Measurements from ENCODE around the gene IDH3A.
A peak's percentile ranks its signal among the peaks of the same experiment; 100 is the strongest.

IDH3A gene

GRCh38 chr15:78203346-78204225, 54.4 kb downstream of the IDH3A start:
- Mint-ChIP-seq H3K9me3 (no peaks in the 10 kb centered on the region), H3K4me3 (no peak overlapping the region), H3K27me3 (no peaks in the 10 kb centered on the region), H3K4me1 (no peaks in the 10 kb centered on the region), H3K36me3 (no peaks in the 10 kb centered on the region), H3K27ac (peak overlapping the region; percentile 23)

- Mint-ChIP-seq H3K36me3 (no peaks in the 10 kb centered on the region), H3K4me3 (no peak overlapping the region), H3K27me3 (no peaks in the 10 kb centered on the region), H3K4me1 (no peaks in the 10 kb centered on the region), H3K27ac (no peak overlapping the region), H3K9me3 (no peaks in the 10 kb centered on the region)
Observed at GRCh38 chr15:78204351-78205309, 55.5 kb downstream of the IDH3A start.

DNA sequence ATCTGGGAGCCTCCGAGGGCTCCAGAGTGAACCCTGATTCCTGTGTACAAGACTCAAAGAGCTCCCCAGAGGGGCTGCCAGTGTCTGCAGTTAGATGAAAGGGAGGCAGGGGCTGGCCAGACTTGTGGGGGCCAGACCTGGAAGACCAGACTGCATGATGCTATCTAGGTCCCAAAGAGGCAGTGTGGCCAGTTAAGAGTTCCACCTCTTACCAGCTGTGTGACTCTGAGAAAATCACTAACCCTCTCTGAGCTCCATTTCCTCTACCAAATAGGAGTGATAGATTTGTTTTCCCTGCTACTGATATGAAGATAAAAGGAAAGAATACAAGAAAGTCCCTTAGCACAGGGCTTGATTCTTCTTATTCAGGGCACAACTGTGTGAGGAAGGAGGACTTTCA, 56.2 kb downstream of the IDH3A start:
- Mint-ChIP-seq H3K27ac (no peak overlapping the region), H3K4me3 (no peak overlapping the region), H3K4me1 (no peaks in the 10 kb centered on the region), H3K27me3 (no peaks in the 10 kb centered on the region), H3K9me3 (no peaks in the 10 kb centered on the region), H3K36me3 (no peaks in the 10 kb centered on the region)

DNA sequence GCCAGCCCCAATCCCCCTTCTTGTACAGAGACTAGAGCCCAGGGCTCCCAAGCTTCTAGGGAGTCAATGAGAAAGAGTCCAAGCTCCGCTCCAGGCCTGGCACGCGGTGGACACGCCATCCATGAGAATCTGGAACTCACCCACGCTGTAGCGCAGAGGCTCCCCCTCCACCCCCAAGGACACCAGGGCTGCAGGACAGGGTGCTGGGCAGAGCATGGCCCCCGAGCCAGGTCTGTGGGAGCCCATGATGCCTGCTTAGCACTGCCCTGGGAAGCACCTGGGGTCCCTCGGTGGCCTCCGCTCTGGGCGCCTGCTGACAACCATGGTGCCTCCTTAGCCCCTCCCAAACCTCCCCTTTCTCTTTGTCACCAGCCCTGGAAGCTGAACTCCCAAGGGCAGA, 56.7 kb downstream of the IDH3A start:
- Mint-ChIP-seq H3K36me3 (no peaks in the 10 kb centered on the region), H3K27me3 (no peaks in the 10 kb centered on the region), H3K4me1 (no peaks in the 10 kb centered on the region), H3K4me3 (no peak overlapping the region), H3K9me3 (no peaks in the 10 kb centered on the region), H3K27ac (no peak overlapping the region)

DNA sequence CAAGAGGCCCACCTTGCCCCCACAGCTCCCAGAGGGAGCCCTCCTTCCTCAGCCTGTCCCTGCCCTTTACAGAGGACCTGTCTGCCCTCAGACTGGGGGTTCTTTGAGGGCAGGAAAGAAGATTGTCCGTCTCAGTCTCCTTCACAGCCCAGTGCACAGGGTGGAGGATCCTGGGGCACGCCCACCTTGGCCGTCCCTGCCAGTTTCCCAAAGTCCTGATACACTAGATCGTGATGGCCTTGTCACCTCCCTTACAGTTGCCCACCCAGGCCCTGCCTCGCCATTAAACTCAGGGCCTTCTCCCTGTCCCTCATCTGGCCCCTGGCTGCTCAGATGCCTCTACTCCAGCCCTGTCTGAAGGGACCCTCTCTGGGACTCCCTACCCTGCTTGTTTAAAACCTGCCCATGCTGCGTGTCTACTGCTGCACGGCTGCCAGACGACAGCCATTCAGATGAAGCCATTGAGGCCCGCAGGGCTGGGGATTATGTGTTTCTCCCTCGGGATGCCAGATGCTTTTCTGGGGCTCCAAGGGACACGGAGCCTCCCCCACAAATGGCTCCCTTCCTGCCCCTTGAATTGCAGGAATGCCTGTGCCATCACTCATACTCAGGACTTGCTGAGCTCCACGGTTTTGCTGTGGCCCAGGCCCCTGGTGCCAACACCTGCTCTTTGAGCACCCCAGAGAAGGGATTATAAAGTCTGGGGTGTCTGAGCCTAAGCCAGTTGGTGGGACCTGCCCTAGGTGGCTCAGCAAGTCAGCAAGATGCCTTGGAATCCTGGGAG, 57.4 kb downstream of the IDH3A start:
- Mint-ChIP-seq H3K4me1 (no peaks in the 10 kb centered on the region), H3K9me3 (no peaks in the 10 kb centered on the region), H3K36me3 (no peaks in the 10 kb centered on the region), H3K27me3 (no peaks in the 10 kb centered on the region), H3K27ac (no peak overlapping the region), H3K4me3 (no peak overlapping the region)

DNA sequence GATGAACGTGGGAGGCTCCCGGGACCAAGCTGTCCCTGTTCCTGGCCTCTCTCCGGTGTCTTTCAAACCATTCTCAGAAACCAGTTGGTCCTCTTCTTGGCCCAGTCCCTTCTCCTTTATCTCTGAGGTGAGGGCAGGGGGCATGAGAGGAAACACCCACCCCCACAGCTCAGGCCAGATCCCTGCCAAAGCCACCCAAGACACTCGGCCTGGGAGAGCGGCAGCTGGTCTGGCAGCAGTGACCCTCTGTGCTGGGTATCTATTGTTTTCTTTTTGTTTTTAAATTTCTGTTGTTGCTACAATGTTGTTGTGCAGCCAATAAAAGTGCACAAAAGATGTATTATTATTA, 57.9 kb downstream of the IDH3A start:
- Mint-ChIP-seq H3K9me3 (no peaks in the 10 kb centered on the region), H3K36me3 (no peaks in the 10 kb centered on the region), H3K4me3 (no peak overlapping the region), H3K27me3 (no peaks in the 10 kb centered on the region), H3K4me1 (no peaks in the 10 kb centered on the region), H3K27ac (no peak overlapping the region)

DNA sequence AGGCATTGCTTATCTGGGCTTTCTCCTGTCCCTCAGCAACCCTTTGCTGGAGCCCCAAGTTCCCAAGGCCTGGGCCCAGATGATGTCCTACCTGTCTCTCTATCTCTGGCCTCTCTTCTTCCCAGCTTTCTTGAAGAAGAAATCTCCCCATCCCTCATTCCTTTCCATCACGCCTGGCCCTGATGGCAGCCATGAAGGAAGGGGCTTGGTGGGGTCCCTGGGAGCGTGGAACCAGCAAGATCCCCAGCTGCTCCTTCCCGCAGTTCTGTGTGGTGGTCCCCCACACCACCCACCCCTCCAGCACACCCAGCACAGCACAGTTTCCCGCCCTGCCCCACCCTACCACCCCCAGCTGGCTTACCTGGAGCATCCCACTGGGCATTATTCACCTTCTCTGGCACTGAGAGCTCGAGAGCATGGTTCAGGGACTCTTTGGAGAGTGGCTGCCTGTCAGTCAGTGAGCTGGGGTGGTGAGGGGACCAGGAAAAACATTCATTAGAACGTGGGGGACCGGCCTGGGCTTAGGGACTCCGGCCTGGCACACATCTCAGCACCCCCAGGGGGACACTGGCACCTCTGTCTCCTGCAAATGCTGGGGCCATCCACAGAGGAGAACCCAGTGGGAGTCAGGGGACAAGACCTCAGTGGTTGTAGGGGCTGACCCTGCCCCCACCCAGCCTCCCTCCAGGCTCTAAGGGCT, 58.6 kb downstream of the IDH3A start:
- Mint-ChIP-seq H3K27me3 (no peaks in the 10 kb centered on the region), H3K27ac (no peak overlapping the region), H3K4me3 (no peak overlapping the region), H3K9me3 (no peaks in the 10 kb centered on the region), H3K4me1 (no peaks in the 10 kb centered on the region), H3K36me3 (no peaks in the 10 kb centered on the region)

GRCh38 chr15:78208341-78208844, 59.2 kb downstream of the IDH3A start:
- no peaks in the 10 kb centered on the region for H3K4me1 Mint-ChIP-seq
- no peaks in the 10 kb centered on the region for H3K27me3 Mint-ChIP-seq
- no peak overlapping the region for H3K4me3 Mint-ChIP-seq
- no peaks in the 10 kb centered on the region for H3K9me3 Mint-ChIP-seq
- no peaks in the 10 kb centered on the region for H3K36me3 Mint-ChIP-seq
- no peak overlapping the region for H3K27ac Mint-ChIP-seq

DNA sequence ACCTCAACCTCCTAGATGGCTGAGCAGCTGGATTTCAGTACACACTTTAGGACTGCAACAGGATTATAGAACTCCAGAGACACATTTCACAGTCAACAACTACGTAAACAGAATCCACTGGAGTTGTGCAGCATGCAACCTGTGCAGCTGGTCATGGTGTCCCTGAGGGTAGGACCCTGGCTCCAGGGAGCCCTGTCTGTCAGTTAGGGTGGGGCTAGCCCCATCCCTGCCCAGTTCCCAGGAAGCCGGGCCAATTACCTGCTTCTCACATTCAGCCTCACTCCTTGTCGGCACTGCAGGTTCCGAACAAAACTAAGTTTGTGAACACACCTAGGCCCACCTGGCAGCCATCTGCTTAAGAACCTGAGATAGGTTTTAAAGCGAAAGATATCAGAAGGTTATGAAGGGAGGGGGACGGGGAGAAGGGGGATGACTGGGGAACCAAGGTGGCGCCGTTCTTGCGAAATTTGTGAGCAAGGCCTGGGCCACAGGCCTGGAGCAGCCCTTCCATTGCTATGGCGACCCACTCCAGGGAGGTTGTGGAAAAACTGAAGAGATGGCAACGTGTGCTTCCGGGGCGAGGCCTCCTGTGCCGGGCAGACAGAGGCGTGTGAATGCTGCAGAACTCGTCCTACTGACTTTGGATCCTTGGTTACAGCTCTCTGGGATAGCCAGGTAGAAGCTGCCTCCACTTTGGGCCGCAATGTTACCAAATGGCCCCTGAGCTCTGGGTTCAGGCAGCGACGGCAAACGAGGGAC, 59.9 kb downstream of the IDH3A start:
- Mint-ChIP-seq H3K4me1 (no peaks in the 10 kb centered on the region), H3K27ac (no peak overlapping the region), H3K36me3 (no peaks in the 10 kb centered on the region), H3K27me3 (no peaks in the 10 kb centered on the region), H3K9me3 (no peaks in the 10 kb centered on the region), H3K4me3 (no peak overlapping the region)

- Mint-ChIP-seq H3K4me1 (no peaks in the 10 kb centered on the region), H3K9me3 (no peaks in the 10 kb centered on the region), H3K36me3 (no peaks in the 10 kb centered on the region), H3K27me3 (no peaks in the 10 kb centered on the region), H3K27ac (no peak overlapping the region), H3K4me3 (no peak overlapping the region)
Observed at GRCh38 chr15:78209646-78210348, 60.6 kb downstream of the IDH3A start.

DNA sequence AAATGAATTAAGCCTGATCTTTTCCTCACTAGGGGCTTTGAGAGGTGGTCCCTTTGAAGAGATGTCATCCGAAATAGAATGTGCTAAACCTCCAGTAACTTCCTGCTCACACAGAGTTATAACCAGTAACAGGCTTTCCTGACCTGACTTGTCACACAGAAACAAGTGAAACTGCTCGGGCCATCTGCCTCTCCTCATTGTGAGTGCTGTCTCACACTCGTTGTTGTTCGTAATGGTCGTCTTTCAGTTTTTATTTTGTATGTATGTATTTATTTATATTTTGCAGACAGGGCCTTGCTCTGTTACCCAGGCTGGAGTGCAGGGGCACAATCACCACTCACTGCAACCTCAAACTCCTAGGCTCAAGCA, 61.2 kb downstream of the IDH3A start:
- H3K4me1 Mint-ChIP-seq, result no peaks in the 10 kb centered on the region
- no peak overlapping the region for H3K27ac Mint-ChIP-seq

DNA sequence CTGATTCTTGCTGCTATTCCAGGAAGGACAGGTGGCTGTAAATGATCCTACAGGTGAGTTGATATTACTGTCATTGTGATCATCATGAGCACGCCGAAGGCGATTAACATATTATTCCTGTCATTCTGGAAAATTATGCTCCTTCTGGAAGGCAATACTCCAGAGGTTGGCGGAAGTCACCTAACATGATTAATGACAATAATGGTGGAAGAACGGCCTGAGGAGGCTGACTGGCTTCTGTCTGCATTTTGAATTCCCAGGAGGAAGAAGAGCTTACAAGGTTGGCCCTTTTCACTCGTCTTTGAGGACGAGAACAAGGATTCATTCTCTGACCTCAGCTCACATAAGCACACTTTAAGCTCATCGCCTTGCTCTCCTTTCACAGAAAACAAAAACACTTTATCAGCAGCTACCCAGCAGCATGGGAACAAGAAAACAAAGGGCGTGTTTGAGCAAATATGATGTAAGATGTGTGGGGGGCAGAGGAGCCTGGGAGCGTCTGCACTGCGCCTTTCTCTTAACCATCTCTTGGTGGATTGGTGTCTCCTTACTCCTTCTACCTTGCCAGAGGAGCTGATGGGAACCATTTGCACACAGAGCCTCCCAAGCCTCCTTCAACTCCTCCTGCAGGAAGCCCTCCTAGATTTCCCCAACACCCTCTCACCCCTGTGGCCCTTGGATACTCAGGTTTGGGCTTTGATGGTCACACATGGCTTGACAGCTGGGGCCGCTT, 62.2 kb downstream of the IDH3A start:
- no peaks in the 10 kb centered on the region for H3K36me3 Mint-ChIP-seq
- H3K27ac Mint-ChIP-seq, result no peak overlapping the region
- no peak overlapping the region for H3K4me3 Mint-ChIP-seq
- H3K27me3 Mint-ChIP-seq, result no peaks in the 10 kb centered on the region
- H3K9me3 Mint-ChIP-seq, result no peaks in the 10 kb centered on the region
- no peaks in the 10 kb centered on the region for H3K4me1 Mint-ChIP-seq

More for the DNA sequence above, 61.2 kb downstream of the IDH3A start:
- Mint-ChIP-seq H3K9me3 (no peaks in the 10 kb centered on the region), H3K36me3 (no peaks in the 10 kb centered on the region), H3K27me3 (no peaks in the 10 kb centered on the region), H3K4me3 (no peak overlapping the region)

DNA sequence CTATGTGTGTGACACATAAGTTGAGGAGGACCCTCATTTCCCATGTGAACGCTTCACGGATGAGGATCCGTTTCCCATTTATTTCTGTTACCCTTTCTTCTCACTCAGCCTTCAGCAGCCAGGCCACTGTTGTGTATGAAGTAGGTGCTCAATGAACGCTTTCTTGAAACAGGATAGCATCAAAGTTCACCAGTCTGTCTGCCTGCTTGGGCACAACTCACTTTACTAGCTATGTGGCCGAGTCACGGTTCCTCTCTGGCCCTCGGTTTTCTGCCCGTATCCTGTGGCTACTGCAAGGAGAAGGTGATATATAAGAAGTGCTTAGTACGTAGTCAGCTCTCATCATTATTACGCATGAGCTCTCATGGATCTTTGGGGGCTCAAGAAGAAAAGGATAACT, 62.8 kb downstream of the IDH3A start:
- Mint-ChIP-seq H3K9me3 (no peaks in the 10 kb centered on the region), H3K36me3 (no peaks in the 10 kb centered on the region), H3K27ac (no peak overlapping the region), H3K4me3 (no peak overlapping the region), H3K4me1 (no peaks in the 10 kb centered on the region), H3K27me3 (no peaks in the 10 kb centered on the region)

Data from activated naive CD4-positive, alpha-beta T cell treated with anti-CD3 and anti-CD28 coated beads, Interleukin-2, amount 50 U/mL, for 24 hours (primary cell).